ENCODE data around the gene GATM.

GRCh38 chr15:45351227-45351626, 27.1 kb downstream of the GATM start:
- TF ChIP-seq, protein P1, sequence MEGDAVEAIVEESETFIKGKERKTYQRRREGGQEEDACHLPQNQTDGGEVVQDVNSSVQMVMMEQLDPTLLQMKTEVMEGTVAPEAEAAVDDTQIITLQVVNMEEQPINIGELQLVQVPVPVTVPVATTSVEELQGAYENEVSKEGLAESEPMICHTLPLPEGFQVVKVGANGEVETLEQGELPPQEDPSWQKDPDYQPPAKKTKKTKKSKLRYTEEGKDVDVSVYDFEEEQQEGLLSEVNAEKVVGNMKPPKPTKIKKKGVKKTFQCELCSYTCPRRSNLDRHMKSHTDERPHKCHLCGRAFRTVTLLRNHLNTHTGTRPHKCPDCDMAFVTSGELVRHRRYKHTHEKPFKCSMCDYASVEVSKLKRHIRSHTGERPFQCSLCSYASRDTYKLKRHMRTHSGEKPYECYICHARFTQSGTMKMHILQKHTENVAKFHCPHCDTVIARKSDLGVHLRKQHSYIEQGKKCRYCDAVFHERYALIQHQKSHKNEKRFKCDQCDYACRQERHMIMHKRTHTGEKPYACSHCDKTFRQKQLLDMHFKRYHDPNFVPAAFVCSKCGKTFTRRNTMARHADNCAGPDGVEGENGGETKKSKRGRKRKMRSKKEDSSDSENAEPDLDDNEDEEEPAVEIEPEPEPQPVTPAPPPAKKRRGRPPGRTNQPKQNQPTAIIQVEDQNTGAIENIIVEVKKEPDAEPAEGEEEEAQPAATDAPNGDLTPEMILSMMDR (conservative IDR thresholded peaks at IDR 0.05 in 1 of 2, IDR thresholded peaks at IDR 0.05 in 1 of 2; ENCODE audit: extremely low read depth in 1 of 2, insufficient read depth in 1 of 2, low read depth in 1 of 2, low read length in 2 of 2): no peak
- no peak for TF ChIP-seq EZH2 (IDR thresholded peaks at IDR 0.05; ENCODE audit: borderline replicate concordance, low read length)

All from mammary epithelial cell (primary cell).